HepG2 (cell line): ENCODE measurements around the gene HAPLN2. TPM values are rescaled to one million over a fixed set of nuclear protein-coding genes. Genes with fewer than 3 reads are reported as not detected.
A peak's percentile ranks its signal among the peaks of the same experiment; 100 is the strongest.

Experiments used
- ATF1 ChIP-seq: IDR thresholded peaks from 2 replicates; pipeline ENCODE4 v1.6.1; 2016; ENCODE audit warnings: mild to moderate bottlenecking, control low read depth
- CAMTA2 ChIP-seq: sonication (generic); formaldehyde crosslinking; IDR thresholded peaks from 2 replicates; pipeline ENCODE4 v1.4.0; 2020; ENCODE audit warnings: mild to moderate bottlenecking, missing genetic modification reagents, borderline replicate concordance
- CEBPZ ChIP-seq: IDR thresholded peaks from 2 replicates; pipeline ENCODE4 v1.6.1; 2012; ENCODE audit warnings: low read length, improper control_type of control experiment
- FOXC1 ChIP-seq: sonication (generic); formaldehyde crosslinking; IDR thresholded peaks from 2 replicates; pipeline ENCODE4 v1.8.0; 2022; ENCODE audit warnings: mild to moderate bottlenecking, missing genetic modification reagents, borderline replicate concordance
- FOXK1 ChIP-seq: sonication (generic); formaldehyde crosslinking; IDR thresholded peaks from 2 replicates; pipeline ENCODE4 v1.4.0; 2020; ENCODE audit warnings: low read depth, missing genetic modification reagents, borderline replicate concordance
- MEF2D ChIP-seq: sonication (generic); formaldehyde crosslinking; IDR thresholded peaks from 2 replicates; pipeline ENCODE4 v1.5.1; 2020; ENCODE audit warnings: mild to moderate bottlenecking, missing genetic modification reagents
- NONO ChIP-seq, 2 experiments: fragments of 450-650 bp in 1 of 2; sonication (generic) in 1 of 2; formaldehyde crosslinking in 1 of 2; IDR thresholded peaks in 1 of 2; conservative IDR thresholded peaks in 1 of 2; 2 replicates each; pipeline versions ENCODE4 v1.6.1 to v1.8.0; 2017 to 2022; ENCODE audit warnings: mild to moderate bottlenecking in 1 of 2, missing genetic modification reagents in 1 of 2, moderate library complexity in 1 of 2
- NR2C2 ChIP-seq: sonication (generic); formaldehyde crosslinking; IDR thresholded peaks from 2 replicates; pipeline ENCODE4 v1.4.0; 2020; ENCODE audit warnings: missing genetic modification reagents, mild to moderate bottlenecking, moderate library complexity, borderline replicate concordance
- PATZ1 ChIP-seq: sonication (generic); formaldehyde crosslinking; IDR thresholded peaks from 2 replicates; pipeline ENCODE4 v1.4.0; 2020; ENCODE audit warnings: missing genetic modification reagents
- PHF21A ChIP-seq: sonication (generic); formaldehyde crosslinking; IDR thresholded peaks from 2 replicates; pipeline ENCODE4 v1.5.0; 2020; ENCODE audit warnings: mild to moderate bottlenecking, missing genetic modification reagents
- YEATS4 ChIP-seq: sonication (generic); formaldehyde crosslinking; IDR thresholded peaks from 2 replicates; pipeline ENCODE4 v1.4.0; 2020; ENCODE audit warnings: missing genetic modification reagents, borderline replicate concordance
- ZFP1 ChIP-seq: IDR thresholded peaks from 2 replicates; pipeline ENCODE4 v1.6.1; 2016
- ZFP41 ChIP-seq: sonication (generic); formaldehyde crosslinking; IDR thresholded peaks from 2 replicates; pipeline ENCODE4 v1.4.0; 2020; ENCODE audit warnings: mild to moderate bottlenecking, missing genetic modification reagents, borderline replicate concordance
- ZNF33A ChIP-seq: sonication (generic); formaldehyde crosslinking; IDR thresholded peaks from 2 replicates; pipeline ENCODE4 v1.5.1; 2020; ENCODE audit warnings: missing genetic modification reagents, mild to moderate bottlenecking, moderate library complexity, borderline replicate concordance
- ZNF607 ChIP-seq: sonication (generic); formaldehyde crosslinking; IDR thresholded peaks from 2 replicates; pipeline ENCODE4 v1.5.1; 2020; ENCODE audit warnings: missing genetic modification reagents, mild to moderate bottlenecking, borderline replicate concordance
- ZNF615 ChIP-seq: sonication (generic); formaldehyde crosslinking; IDR thresholded peaks from 2 replicates; pipeline ENCODE4 v1.5.0; 2020; ENCODE audit warnings: mild to moderate bottlenecking, missing genetic modification reagents, borderline replicate concordance
- ZNF747 ChIP-seq: sonication (generic); formaldehyde crosslinking; IDR thresholded peaks from 2 replicates; pipeline ENCODE4 v1.8.1; 2023; ENCODE audit warnings: missing genetic modification reagents, mild to moderate bottlenecking, borderline replicate concordance
- ZNF775 ChIP-seq: sonication (generic); formaldehyde crosslinking; IDR thresholded peaks from 2 replicates; pipeline ENCODE4 v1.4.0; 2020; ENCODE audit warnings: missing genetic modification reagents, mild to moderate bottlenecking, moderate library complexity, borderline replicate concordance
- ZNF792 ChIP-seq: IDR thresholded peaks from 2 replicates; pipeline ENCODE4 v1.6.1; 2016
- ZNF891 ChIP-seq: sonication (generic); formaldehyde crosslinking; IDR thresholded peaks from 2 replicates; pipeline ENCODE4 v1.5.0; 2020; ENCODE audit warnings: mild to moderate bottlenecking, missing genetic modification reagents
- polyA plus RNA-seq, 8 experiments: library from polyadenylated mRNA; depleted of rRNA in 3 of 8; stranded (reverse) in 7 of 8; unstranded in 1 of 8; fragments of >200 nt; fragmentation: Illumina TruSeq in 4 of 8; extraction: Trizol in 4 of 8; gene quantifications; 2 replicates each; pipeline versions ENCODE4 v1.2.1 to v1.2.3, GENCODE V29; 2011 to 2016; ENCODE audit warnings: low read depth in 4 of 8, missing spikeins in 1 of 8, mixed read lengths in 1 of 8; ENCODE audit not compliant: insufficient read depth in 1 of 8
- total RNA-seq, 5 experiments: library from RNA; depleted of rRNA; stranded (reverse); fragments of >200 nt; fragmentation: Illumina TruSeq; extraction: Trizol; gene quantifications; 2 replicates each; pipeline ENCODE4 v1.2.3, GENCODE V29; 2016; ENCODE audit warnings: low read depth in 1 of 5
- TF ChIP-seq, protein P1 (sequence below): IDR thresholded peaks from 2 replicates; pipeline ENCODE4 v1.6.1; 2016
- TF ChIP-seq, protein P2 (sequence below): sonication (generic); formaldehyde crosslinking; IDR thresholded peaks from 2 replicates; pipeline ENCODE4 v1.8.1; 2023; ENCODE audit warnings: mild to moderate bottlenecking, missing genetic modification reagents

Gene HAPLN2
- total and polyA plus RNA-seq, 2 of the 13 experiments (the other 11 are each of a cell fraction or from before 2014, with no cell fraction given), result not detected

- TF ChIP-seq ATF1, result peak; percentile 83
- no peak for TF ChIP-seq ZNF33A
- TF ChIP-seq YEATS4 (CRISPR knock-in tag), result no peak; the same call in 1 of the 2 replicates
- TF ChIP-seq MEF2D (CRISPR knock-in tag), result no peak
- 0 out of 2 replicates have a peak, but pooled peaks have one; percentile 42 for TF ChIP-seq ZFP41 (CRISPR knock-in tag)
- TF ChIP-seq PATZ1 (CRISPR knock-in tag), result peak; percentile 46; the same call in 1 of the 2 replicates
- TF ChIP-seq, protein P1, sequence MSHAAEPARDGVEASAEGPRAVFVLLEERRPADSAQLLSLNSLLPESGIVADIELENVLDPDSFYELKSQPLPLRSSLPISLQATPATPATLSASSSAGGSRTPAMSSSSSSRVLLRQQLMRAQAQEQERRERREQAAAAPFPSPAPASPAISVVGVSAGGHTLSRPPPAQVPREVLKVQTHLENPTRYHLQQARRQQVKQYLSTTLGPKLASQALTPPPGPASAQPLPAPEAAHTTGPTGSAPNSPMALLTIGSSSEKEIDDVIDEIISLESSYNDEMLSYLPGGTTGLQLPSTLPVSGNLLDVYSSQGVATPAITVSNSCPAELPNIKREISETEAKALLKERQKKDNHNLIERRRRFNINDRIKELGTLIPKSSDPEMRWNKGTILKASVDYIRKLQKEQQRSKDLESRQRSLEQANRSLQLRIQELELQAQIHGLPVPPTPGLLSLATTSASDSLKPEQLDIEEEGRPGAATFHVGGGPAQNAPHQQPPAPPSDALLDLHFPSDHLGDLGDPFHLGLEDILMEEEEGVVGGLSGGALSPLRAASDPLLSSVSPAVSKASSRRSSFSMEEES, result 0 out of 2 replicates have a peak, but pooled peaks have one; percentile 43
- no peak for TF ChIP-seq PHF21A
- no peak for TF ChIP-seq CAMTA2 (CRISPR knock-in tag)
- TF ChIP-seq ZNF775, result no peak
- TF ChIP-seq ZNF747 (CRISPR knock-in tag), result peak; percentile 18; the same call in 1 of the 2 replicates
- TF ChIP-seq FOXC1, result no peak
- TF ChIP-seq CEBPZ, result no peak
- TF ChIP-seq NR2C2 (CRISPR knock-in tag), result peak; percentile 74
- no peak for TF ChIP-seq ZFP1 (CRISPR knock-in tag)
- no peak for TF ChIP-seq ZNF792 (CRISPR knock-in tag)
- TF ChIP-seq ZNF607 (CRISPR knock-in tag), result 0 out of 2 replicates have a peak, but pooled peaks have one; percentile 63
- TF ChIP-seq ZNF891, result peak; percentile 73; the same call in 1 of the 2 replicates
- TF ChIP-seq, protein P2, sequence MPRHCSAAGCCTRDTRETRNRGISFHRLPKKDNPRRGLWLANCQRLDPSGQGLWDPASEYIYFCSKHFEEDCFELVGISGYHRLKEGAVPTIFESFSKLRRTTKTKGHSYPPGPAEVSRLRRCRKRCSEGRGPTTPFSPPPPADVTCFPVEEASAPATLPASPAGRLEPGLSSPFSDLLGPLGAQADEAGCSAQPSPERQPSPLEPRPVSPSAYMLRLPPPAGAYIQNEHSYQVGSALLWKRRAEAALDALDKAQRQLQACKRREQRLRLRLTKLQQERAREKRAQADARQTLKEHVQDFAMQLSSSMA (CRISPR knock-in tag), result no peak
- peak; percentile 79 for TF ChIP-seq FOXK1
- TF ChIP-seq ZNF615 (CRISPR knock-in tag), result no peak
- TF ChIP-seq NONO (IDR thresholded peaks at IDR 0.05), result no peak
- peak; percentile 68; the same call in 1 of the 2 replicates for TF ChIP-seq NONO (CRISPR knock-in tag; conservative IDR thresholded peaks at IDR 0.05)
These were observed 47.1 kb upstream of the HAPLN2 start, which contains the start of gene IQGAP3 (continued) for GRCh38 chr1:156571919-156572662.
